Measurements from ENCODE around the gene CPZ.
A peak's percentile ranks its signal among the peaks of the same experiment; 100 is the strongest.
"Not testable (repeated sequence)": the region's sequence is repeated elsewhere in the genome, so short reads cannot be mapped to it uniquely, and the experiment has no call there.

CPZ gene

DNA sequence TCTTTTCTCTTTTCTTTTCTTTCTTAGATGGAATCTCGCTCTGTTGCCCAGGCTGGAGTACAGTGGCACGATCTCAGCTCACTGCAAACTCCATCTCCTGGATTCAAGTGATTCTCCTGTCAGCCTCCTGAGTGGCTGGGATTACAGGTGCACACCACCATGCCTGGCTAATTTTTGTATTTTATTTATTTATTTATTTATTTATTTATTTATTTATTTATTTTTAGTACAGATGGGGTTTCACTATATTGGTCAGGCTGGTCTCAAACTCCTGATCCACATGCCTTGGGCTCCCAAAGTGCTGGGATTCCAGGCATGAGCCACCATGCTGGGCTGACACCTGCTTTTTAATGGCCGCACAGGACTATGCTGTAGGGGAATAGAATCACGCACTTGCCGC is 16.0 kb upstream of the CPZ start:
- H3K18ac ChIP-seq (ENCODE audit: low read length); H2BK15ac ChIP-seq (replicated peaks; ENCODE audit: low read depth); H4K5ac ChIP-seq (ENCODE audit: low read length); DNase-seq; H3K23ac ChIP-seq (ENCODE audit: low read length); H3K79me1 ChIP-seq (ENCODE audit: low read length); H3K9ac ChIP-seq (ENCODE audit: low read length); H3K4ac ChIP-seq (ENCODE audit: low read depth, low read length); H3K4me3 ChIP-seq (ENCODE audit: low read length); H4K8ac ChIP-seq (ENCODE audit: low read depth, low read length); H3K27ac ChIP-seq (ENCODE audit: low read depth, low read length); H2AK5ac ChIP-seq (ENCODE audit: low read length); H2BK5ac ChIP-seq (ENCODE audit: low read length); H3K4me2 ChIP-seq (ENCODE audit: low read length); H2BK120ac ChIP-seq (ENCODE audit: low read depth, low read length); H3K79me2 ChIP-seq (ENCODE audit: control insufficient read depth, insufficient read depth, low read length); H3K27me3 ChIP-seq (ENCODE audit: insufficient read depth, low read length, poor library complexity); H3K36me3 ChIP-seq (ENCODE audit: control insufficient read depth, insufficient read depth, low read length): not testable (repeated sequence)
- H3K56ac ChIP-seq (ENCODE audit: low read length), result peak overlapping the region; percentile 40
- WGBS (ENCODE audit: extremely low coverage, insufficient coverage, low lambda C conversion rate), result no CpG with 5 or more reads among the region's 5 CpGs
- peaks cover 12% of the 10 kb centered on the region for H3K4me1 ChIP-seq (ENCODE audit: control insufficient read depth, low read depth, low read length)

DNA sequence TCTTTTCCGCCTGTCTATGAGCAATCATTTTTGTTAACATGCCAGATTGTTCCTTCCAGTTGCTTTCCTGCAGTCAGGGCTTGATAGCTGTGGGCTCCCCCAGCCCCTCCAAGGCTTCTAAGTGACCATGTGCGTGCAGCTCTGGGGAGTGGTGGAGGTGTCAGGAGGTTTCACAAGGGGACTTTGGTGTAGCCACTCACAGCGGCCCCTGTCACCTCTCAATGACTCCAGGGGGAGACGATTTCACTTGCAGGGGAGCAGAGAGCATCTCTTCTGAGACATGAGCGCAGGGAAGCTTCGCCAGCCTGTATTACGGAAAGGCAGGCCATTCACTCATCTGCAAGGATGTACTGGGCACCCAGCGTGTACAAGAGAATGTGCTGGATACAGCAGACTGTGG is 15.5 kb upstream of the CPZ start:
- Histone ChIP-seq H2BK5ac (ENCODE audit: low read length) (peak overlapping the region; percentile 43), H3K4me2 (ENCODE audit: low read length) (no peak overlapping the region), H3K9ac (ENCODE audit: low read length) (no peak overlapping the region), H3K4me1 (ENCODE audit: control insufficient read depth, low read depth, low read length) (peaks cover 12% of the 10 kb centered on the region), H3K4ac (ENCODE audit: low read depth, low read length) (no peak overlapping the region), H3K79me1 (ENCODE audit: low read length) (no peaks in the 10 kb centered on the region), H3K4me3 (ENCODE audit: low read length) (no peak overlapping the region), H3K27ac (ENCODE audit: low read depth, low read length) (no peak overlapping the region), H4K8ac (ENCODE audit: low read depth, low read length) (no peak overlapping the region), H4K5ac (ENCODE audit: low read length) (no peak overlapping the region), H2BK120ac (ENCODE audit: low read depth, low read length) (no peak overlapping the region), H3K18ac (ENCODE audit: low read length) (no peak overlapping the region), H2AK5ac (ENCODE audit: low read length) (peak overlapping the region; percentile 43), H3K36me3 (ENCODE audit: control insufficient read depth, insufficient read depth, low read length) (no peaks in the 10 kb centered on the region), H3K79me2 (ENCODE audit: control insufficient read depth, insufficient read depth, low read length) (no peaks in the 10 kb centered on the region), H3K56ac (ENCODE audit: low read length) (peak overlapping the region; percentile 40), H3K23ac (ENCODE audit: low read length) (peak overlapping the region; percentile 18), H3K27me3 (ENCODE audit: insufficient read depth, low read length, poor library complexity) (no peaks in the 10 kb centered on the region), H2BK15ac (replicated peaks; ENCODE audit: low read depth) (no peak overlapping the region)
- DNase-seq, result no peak
- WGBS (ENCODE audit: extremely low coverage, insufficient coverage, low lambda C conversion rate), result no CpG with 5 or more reads among the region's 8 CpGs

DNA sequence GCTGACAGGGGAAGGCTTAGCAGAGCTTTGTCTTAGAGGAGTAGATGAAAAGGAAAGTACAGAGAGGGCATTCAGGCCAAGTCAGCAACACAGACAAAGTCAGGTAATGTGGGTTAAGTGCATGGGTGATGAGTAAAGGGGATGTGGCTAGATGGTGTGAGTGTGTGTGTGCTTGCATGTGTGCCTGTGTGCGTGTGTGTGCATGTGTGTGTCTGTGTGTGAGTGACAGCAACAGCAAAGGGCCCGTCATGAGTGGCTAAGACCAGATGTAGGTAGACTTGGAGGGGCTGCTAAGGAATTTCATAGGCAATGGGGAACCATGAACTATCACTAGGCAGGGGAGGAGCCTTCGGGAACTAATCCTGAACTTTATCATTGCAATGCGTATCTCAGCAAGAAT is 14.6 kb upstream of the CPZ start:
- no peaks in the 10 kb centered on the region for H3K36me3 ChIP-seq (ENCODE audit: control insufficient read depth, insufficient read depth, low read length)
- DNase-seq, result peak; percentile 42
- H3K4me1 ChIP-seq (ENCODE audit: control insufficient read depth, low read depth, low read length), result peaks cover 11% of the 10 kb centered on the region
- peak overlapping the region; percentile 14 for H2BK5ac ChIP-seq (ENCODE audit: low read length)
- no peaks in the 10 kb centered on the region for H3K79me2 ChIP-seq (ENCODE audit: control insufficient read depth, insufficient read depth, low read length)
- no peak overlapping the region for H2AK5ac ChIP-seq (ENCODE audit: low read length)
- peak overlapping the region; percentile 10 for H3K9ac ChIP-seq (ENCODE audit: low read length)
- no peak overlapping the region for H3K4me3 ChIP-seq (ENCODE audit: low read length)
- no peak overlapping the region for H3K4me2 ChIP-seq (ENCODE audit: low read length)
- WGBS (ENCODE audit: extremely low coverage, insufficient coverage, low lambda C conversion rate), result no CpG with 5 or more reads among the region's 4 CpGs
- H3K18ac ChIP-seq (ENCODE audit: low read length), result no peak overlapping the region
- H3K79me1 ChIP-seq (ENCODE audit: low read length), result no peaks in the 10 kb centered on the region
- no peak overlapping the region for H4K5ac ChIP-seq (ENCODE audit: low read length)
- H3K27ac ChIP-seq (ENCODE audit: low read depth, low read length), result no peak overlapping the region
- no peak overlapping the region for H2BK15ac ChIP-seq (replicated peaks; ENCODE audit: low read depth)
- H3K27me3 ChIP-seq (ENCODE audit: insufficient read depth, low read length, poor library complexity), result no peaks in the 10 kb centered on the region
- no peak overlapping the region for H2BK120ac ChIP-seq (ENCODE audit: low read depth, low read length)
- H3K23ac ChIP-seq (ENCODE audit: low read length), result peak overlapping the region; percentile 11
- H3K56ac ChIP-seq (ENCODE audit: low read length), result peak overlapping the region; percentile 66
- no peak overlapping the region for H4K8ac ChIP-seq (ENCODE audit: low read depth, low read length)
- H3K4ac ChIP-seq (ENCODE audit: low read depth, low read length), result no peak overlapping the region

DNA sequence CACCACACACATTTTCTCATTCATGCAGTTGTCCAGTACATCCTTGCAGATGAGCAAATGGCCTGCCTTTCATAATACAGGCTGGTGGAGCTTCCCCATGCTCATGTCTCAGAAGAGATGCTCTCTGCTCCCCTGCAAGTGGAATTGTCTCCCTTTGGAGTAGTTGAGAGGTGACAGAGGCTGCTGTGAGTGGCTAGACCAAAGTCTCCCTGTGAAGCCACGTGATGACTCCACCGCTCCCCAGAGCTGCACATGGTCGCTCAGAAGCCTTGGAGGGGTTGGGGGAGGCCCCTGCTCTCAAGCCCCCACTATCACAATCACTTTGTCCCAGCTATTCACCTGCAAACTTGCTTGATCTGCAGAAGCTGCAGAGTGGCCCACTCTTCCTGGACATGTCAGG is 13.8 kb upstream of the CPZ start:
- Histone ChIP-seq H3K4ac (ENCODE audit: low read depth, low read length) (no peak overlapping the region), H4K5ac (ENCODE audit: low read length) (no peak overlapping the region), H3K4me2 (ENCODE audit: low read length) (no peak overlapping the region), H2BK120ac (ENCODE audit: low read depth, low read length) (no peak overlapping the region), H3K23ac (ENCODE audit: low read length) (no peak overlapping the region), H2BK5ac (ENCODE audit: low read length) (no peak overlapping the region), H3K18ac (ENCODE audit: low read length) (no peak overlapping the region), H3K56ac (ENCODE audit: low read length) (no peak overlapping the region), H4K8ac (ENCODE audit: low read depth, low read length) (no peak overlapping the region), H3K27ac (ENCODE audit: low read depth, low read length) (no peak overlapping the region), H3K79me1 (ENCODE audit: low read length) (no peaks in the 10 kb centered on the region), H3K27me3 (ENCODE audit: insufficient read depth, low read length, poor library complexity) (no peaks in the 10 kb centered on the region), H3K4me1 (ENCODE audit: control insufficient read depth, low read depth, low read length) (peaks cover 11% of the 10 kb centered on the region), H2BK15ac (replicated peaks; ENCODE audit: low read depth) (no peak overlapping the region), H3K79me2 (ENCODE audit: control insufficient read depth, insufficient read depth, low read length) (no peaks in the 10 kb centered on the region), H3K9ac (ENCODE audit: low read length) (no peak overlapping the region), H2AK5ac (ENCODE audit: low read length) (no peak overlapping the region), H3K4me3 (ENCODE audit: low read length) (no peak overlapping the region), H3K36me3 (ENCODE audit: control insufficient read depth, insufficient read depth, low read length) (no peaks in the 10 kb centered on the region)
- WGBS (ENCODE audit: extremely low coverage, insufficient coverage, low lambda C conversion rate), result no CpG with 5 or more reads among the region's 3 CpGs
- DNase-seq, result no peak

DNA sequence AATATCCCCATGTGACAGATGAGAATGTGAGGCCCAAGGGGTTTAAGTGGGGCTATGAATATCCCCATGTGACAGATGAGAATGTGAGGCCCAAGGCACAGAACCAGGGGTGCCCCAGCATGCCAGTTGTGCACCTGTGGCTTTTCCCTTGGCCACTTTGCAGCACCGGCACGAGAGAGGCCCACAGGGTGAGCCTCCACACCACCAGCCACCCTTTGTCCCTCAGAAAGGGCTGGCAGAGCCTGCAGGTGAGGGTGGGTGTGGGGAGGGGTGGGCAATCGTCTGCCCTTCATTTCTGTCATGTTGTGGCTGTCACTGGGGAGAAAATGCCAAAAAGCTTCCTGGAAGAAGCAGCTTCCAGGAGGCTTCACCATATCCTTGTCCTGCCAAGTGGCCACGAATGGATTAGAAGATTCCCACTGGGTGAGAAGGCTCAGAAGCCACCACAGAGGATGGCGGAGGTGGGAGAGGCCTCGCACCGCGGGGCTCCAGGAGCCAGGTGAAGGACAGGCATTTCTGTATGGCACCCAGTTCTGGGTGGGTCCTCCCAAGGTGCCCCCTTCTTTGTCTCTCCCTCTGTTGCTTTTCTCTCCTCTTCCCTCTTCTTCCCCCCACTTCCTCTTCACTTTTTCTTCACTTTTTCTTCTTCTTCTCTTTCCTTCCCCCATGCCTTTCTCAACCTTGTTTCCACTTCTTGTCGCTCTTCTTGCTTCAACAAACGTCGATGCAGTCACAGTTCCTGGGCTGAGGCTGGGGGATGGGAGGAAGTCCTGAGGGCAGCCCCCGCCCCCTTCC is 12.8 kb upstream of the CPZ start:
- Histone ChIP-seq H3K4me2 (ENCODE audit: low read length) (no peak overlapping the region), H3K4me1 (ENCODE audit: control insufficient read depth, low read depth, low read length) (peaks cover 11% of the 10 kb centered on the region), H4K8ac (ENCODE audit: low read depth, low read length) (no peak overlapping the region), H3K56ac (ENCODE audit: low read length) (no peak overlapping the region), H3K4ac (ENCODE audit: low read depth, low read length) (no peak overlapping the region), H3K79me1 (ENCODE audit: low read length) (no peaks in the 10 kb centered on the region), H2BK5ac (ENCODE audit: low read length) (no peak overlapping the region), H3K27me3 (ENCODE audit: insufficient read depth, low read length, poor library complexity) (no peaks in the 10 kb centered on the region), H3K9ac (ENCODE audit: low read length) (no peak overlapping the region), H3K79me2 (ENCODE audit: control insufficient read depth, insufficient read depth, low read length) (no peaks in the 10 kb centered on the region), H2AK5ac (ENCODE audit: low read length) (no peak overlapping the region), H3K27ac (ENCODE audit: low read depth, low read length) (no peak overlapping the region), H3K36me3 (ENCODE audit: control insufficient read depth, insufficient read depth, low read length) (no peaks in the 10 kb centered on the region), H2BK120ac (ENCODE audit: low read depth, low read length) (no peak overlapping the region), H4K5ac (ENCODE audit: low read length) (no peak overlapping the region), H3K23ac (ENCODE audit: low read length) (no peak overlapping the region), H3K18ac (ENCODE audit: low read length) (no peak overlapping the region), H3K4me3 (ENCODE audit: low read length) (no peak overlapping the region), H2BK15ac (replicated peaks; ENCODE audit: low read depth) (no peak overlapping the region)
- WGBS (ENCODE audit: extremely low coverage, insufficient coverage, low lambda C conversion rate), result no CpG with 5 or more reads among the region's 12 CpGs
- DNase-seq, result no peak
